B cell (primary cell): ENCODE results near the gene STK24. TPM values are rescaled to one million over a fixed set of nuclear protein-coding genes. Genes with fewer than 3 reads are reported as not detected.

Experiments used
- ATAC-seq: fragments of 200-7000 bp; cut with Tn5 transposase; one replicate; pipeline ENCODE4 v1.10.0; 2021; ENCODE audit warnings: low read depth, mild to moderate bottlenecking, moderate number of reproducible peaks, moderate library complexity
- CTCF ChIA-PET: fragments of 350-600 bp; sonication (Branson Sonifier 250); formaldehyde crosslinking; loops from one replicate; lab custom pipeline; 2021; ENCODE audit warnings: antibody characterized with exemption, inconsistent platforms; lab: Charles Lee
- POLR2A ChIA-PET: fragments of 350-600 bp; sonication (Branson Sonifier 250); formaldehyde crosslinking; loops from one replicate; lab custom pipeline; 2021; ENCODE audit warnings: antibody characterized with exemption; lab: Charles Lee
- DNase-seq: peaks from one replicate; pipeline ENCODE4 v3.0.0; 2013
- H2AFZ ChIP-seq: 2 replicates; pipeline ENCODE4 v1.6.1; 2012; ENCODE audit warnings: mild to moderate bottlenecking, low read depth, low read length; ENCODE audit not compliant: insufficient read depth, poor library complexity, severe bottlenecking
- H3K27ac ChIP-seq, 2 donors: 1 replicate in 1 of 2; 2 replicates in 1 of 2; pipeline ENCODE4 v1.5.1; 2012 to 2013; ENCODE audit warnings: low read length in 2 of 2, mild to moderate bottlenecking in 2 of 2, moderate library complexity in 1 of 2
- H3K27me3 ChIP-seq, 4 experiments: fragments of 200-600 bp in 1 of 4; sonication (generic) in 1 of 4; replicated peaks in 1 of 4; 1 replicate in 2 of 4; 2 replicates in 2 of 4; pipeline versions ENCODE4 v1.6.1 to v1.7.0; 2013 to 2016; ENCODE audit warnings: low read length in 3 of 4, mild to moderate bottlenecking in 2 of 4, mixed read lengths in 1 of 4, moderate library complexity in 1 of 4; ENCODE audit not compliant: insufficient read depth in 4 of 4, control insufficient read depth in 3 of 4; ENCODE audit errors: control extremely low read depth in 1 of 4
- H3K36me3 ChIP-seq, 2 experiments: replicated peaks in 1 of 2; 1 replicate in 1 of 2; 2 replicates in 1 of 2; pipeline versions ENCODE4 v1.6.1 to v1.7.1; 2013; ENCODE audit warnings: low read length in 1 of 2; ENCODE audit not compliant: insufficient read depth in 2 of 2, control insufficient read depth in 1 of 2; ENCODE audit errors: control extremely low read depth in 1 of 2, extremely low read depth in 1 of 2
- H3K4me1 ChIP-seq, 2 donors: fragments of 200-600 bp in 1 of 2; sonication (generic) in 1 of 2; 1 replicate in 1 of 2; 2 replicates in 1 of 2; pipeline versions ENCODE4 v1.5.1 to v1.6.1; 2013 to 2017; ENCODE audit warnings: low read length in 2 of 2; ENCODE audit not compliant: control insufficient read depth in 2 of 2, insufficient read depth in 2 of 2
- H3K4me2 ChIP-seq: replicated peaks from 2 replicates; pipeline ENCODE3; 2012; ENCODE audit warnings: mild to moderate bottlenecking, low read depth, low read length; ENCODE audit not compliant: poor library complexity, severe bottlenecking
- H3K4me3 ChIP-seq, 5 experiments: fragments of 200-600 bp in 1 of 5; sonication (generic) in 1 of 5; 1 replicate in 3 of 5; 2 replicates in 2 of 5; pipeline versions ENCODE4 v1.5.1 to v1.7.0; 2011 to 2016; ENCODE audit warnings: low read length in 4 of 5, mild to moderate bottlenecking in 4 of 5, low read depth in 2 of 5, control low read depth in 1 of 5, moderate library complexity in 1 of 5; ENCODE audit not compliant: insufficient read depth in 1 of 5; ENCODE audit errors: control extremely low read depth in 1 of 5, extremely low read depth in 1 of 5
- H3K79me2 ChIP-seq: fragments of 200-600 bp; sonication (generic); one replicate; pipeline ENCODE4 v1.6.0; 2016; ENCODE audit warnings: low read length; ENCODE audit not compliant: control insufficient read depth, insufficient read depth
- H3K9ac ChIP-seq: fragments of 200-600 bp; sonication (generic); 2 replicates; pipeline ENCODE4 v1.6.1; 2017; ENCODE audit warnings: mild to moderate bottlenecking, low read length, moderate library complexity
- H3K9me3 ChIP-seq, 3 donors: one replicate each; pipeline versions ENCODE4 v1.6.1 to v1.7.1; 2013; ENCODE audit warnings: low read length in 2 of 3; ENCODE audit not compliant: control insufficient read depth in 2 of 3, insufficient read depth in 1 of 3; ENCODE audit errors: control extremely low read depth in 1 of 3
- H4K20me1 ChIP-seq: 2 replicates; pipeline ENCODE4 v1.6.0; 2012; ENCODE audit warnings: mild to moderate bottlenecking, low read length; ENCODE audit not compliant: insufficient read depth, control insufficient read depth, poor library complexity, severe bottlenecking
- H3K27ac Mint-ChIP-seq: one replicate; pipeline ENCODE4 v1.8.0; 2021; ENCODE audit warnings: mixed read lengths
- H3K27me3 Mint-ChIP-seq: one replicate; pipeline ENCODE4 v1.8.0; 2021; ENCODE audit warnings: mixed read lengths
- H3K4me1 Mint-ChIP-seq: one replicate; pipeline ENCODE4 v1.8.0; 2021; ENCODE audit warnings: mixed read lengths
- H3K4me3 Mint-ChIP-seq: one replicate; pipeline ENCODE4 v1.8.0; 2021; ENCODE audit warnings: mixed read lengths
- H3K9me3 Mint-ChIP-seq: one replicate; pipeline ENCODE4 v1.8.0; 2022; ENCODE audit warnings: mixed read lengths; ENCODE audit not compliant: insufficient read depth
- CTCF ChIP-seq: fragments of 200-600 bp; IDR thresholded peaks from one replicate; pipeline ENCODE4 v1.8.0; 2022; ENCODE audit warnings: antibody characterized with exemption, mild to moderate bottlenecking
- EZH2 ChIP-seq: IDR thresholded peaks from 2 replicates; pipeline ENCODE4 v1.6.1; 2012; ENCODE audit warnings: borderline replicate concordance, low read depth, mild to moderate bottlenecking, moderate library complexity, low read length; ENCODE audit not compliant: insufficient read depth, poor library complexity, severe bottlenecking
- WGBS: methylation state at CpG from one replicate; pipeline ENCODE4 v1.1.5; 2013; ENCODE audit warnings: missing lambda C conversion rate; ENCODE audit not compliant: insufficient coverage; 5-methylcytosine and 5-hydroxymethylcytosine counted together
- intact Hi-C: fragments of 100-400 bp; cut with micrococcal nuclease; formaldehyde crosslinking; loops from one replicate; pipeline ENCODE4 v1.10.0; 2022
- polyA plus RNA-seq: library from polyadenylated mRNA; depleted of rRNA; stranded (reverse); fragments of >200 nt; gene quantifications from 2 replicates; pipeline ENCODE4 v1.2.3, GENCODE V29; 2012
- total RNA-seq, 2 donors: library from RNA; stranded (reverse); fragments of 120-200 nt in 1 of 2; gene quantifications; 1 replicate in 1 of 2; 2 replicates in 1 of 2; pipeline versions ENCODE4 v1.2.3 to v1.2.4, GENCODE V29; 2013 to 2022

STK24 gene
- total and polyA plus RNA-seq, 2 donors (not counting 1 experiment from before 2014, with no cell fraction given) = 47.2 to 117 TPM

GRCh38 chr13:98581971-98582702 lies 5.2 kb upstream of the STK24 start:
- intact Hi-C loops = no loop called here
- Histone ChIP-seq H2AFZ (no peak overlapping the region), H3K9ac (no peak overlapping the region), H3K4me3 (no peak overlapping the region), H3K27ac (no peak overlapping the region), H3K27me3 (no peaks in the 10 kb centered on the region), H3K4me1 (peaks cover 6 to 7% of the 10 kb centered on the region in 2 donors), H3K36me3 (no peaks in the 10 kb centered on the region), H3K79me2 (no peaks in the 10 kb centered on the region), H3K4me2 (no peak overlapping the region), H3K9me3 (no peaks in the 10 kb centered on the region), H4K20me1 (no peaks in the 10 kb centered on the region)
- no peak overlapping the region for H3K27ac Mint-ChIP-seq
- TF ChIP-seq CTCF (no peak), EZH2 (no peak)
- ATAC-seq = no peak
- WGBS = 60% methylated on average over 1 of the region's 2 CpGs
- H3K4me3 Mint-ChIP-seq = no peak overlapping the region
- no peaks in the 10 kb centered on the region for H3K27me3 Mint-ChIP-seq
- H3K9me3 Mint-ChIP-seq = no peaks in the 10 kb centered on the region
- H3K4me1 Mint-ChIP-seq = peaks cover 4% of the 10 kb centered on the region
- ChIA-PET POLR2A (no interaction called here), CTCF (interaction anchor here (0.6 to 1.6 kb wide), 4 partner anchors 11 to 137 kb away, joined by 3 to 8 read pairs (median 4); no protein-coding TSS in a partner anchor)
- DNase-seq = no peak

GRCh38 chr13:98581381-98581780 lies 4.5 kb upstream of the STK24 start:
- Histone ChIP-seq H3K79me2 (peaks cover 2% of the 10 kb centered on the region), H3K4me3 (no peak overlapping the region), H3K9ac (no peak overlapping the region), H3K4me2 (no peak overlapping the region), H2AFZ (no peak overlapping the region), H3K9me3 (no peaks in the 10 kb centered on the region), H3K36me3 (no peaks in the 10 kb centered on the region), H3K4me1 (peaks cover 6 to 7% of the 10 kb centered on the region in 2 donors), H3K27me3 (no peaks in the 10 kb centered on the region), H3K27ac (no peak overlapping the region), H4K20me1 (peaks cover under 1% of the 10 kb centered on the region)
- Mint-ChIP-seq H3K4me1 (peaks cover 4% of the 10 kb centered on the region), H3K4me3 (no peak overlapping the region), H3K27ac (no peak overlapping the region), H3K27me3 (no peaks in the 10 kb centered on the region), H3K9me3 (no peaks in the 10 kb centered on the region)
- no peak for TF ChIP-seq CTCF
- TF ChIP-seq EZH2 = no peak
- ChIA-PET CTCF (interaction anchor here (1.2 to 1.6 kb wide), 3 partner anchors 71 to 136 kb away, joined by 3 to 8 read pairs (median 5); no protein-coding TSS in a partner anchor), POLR2A (no interaction called here)
- intact Hi-C loops = no loop called here
- WGBS = 100% methylated on average over 2 of the region's 2 CpGs
- ATAC-seq (no peak), DNase-seq (no peak)
